ENCODE data around the gene TRAPPC1. TPM values are rescaled to one million over a fixed set of nuclear protein-coding genes. Genes with fewer than 3 reads are reported as not detected.

The TRAPPC1 gene
- total RNA-seq, 1 donor from 2014 or later: 110 TPM

DNA sequence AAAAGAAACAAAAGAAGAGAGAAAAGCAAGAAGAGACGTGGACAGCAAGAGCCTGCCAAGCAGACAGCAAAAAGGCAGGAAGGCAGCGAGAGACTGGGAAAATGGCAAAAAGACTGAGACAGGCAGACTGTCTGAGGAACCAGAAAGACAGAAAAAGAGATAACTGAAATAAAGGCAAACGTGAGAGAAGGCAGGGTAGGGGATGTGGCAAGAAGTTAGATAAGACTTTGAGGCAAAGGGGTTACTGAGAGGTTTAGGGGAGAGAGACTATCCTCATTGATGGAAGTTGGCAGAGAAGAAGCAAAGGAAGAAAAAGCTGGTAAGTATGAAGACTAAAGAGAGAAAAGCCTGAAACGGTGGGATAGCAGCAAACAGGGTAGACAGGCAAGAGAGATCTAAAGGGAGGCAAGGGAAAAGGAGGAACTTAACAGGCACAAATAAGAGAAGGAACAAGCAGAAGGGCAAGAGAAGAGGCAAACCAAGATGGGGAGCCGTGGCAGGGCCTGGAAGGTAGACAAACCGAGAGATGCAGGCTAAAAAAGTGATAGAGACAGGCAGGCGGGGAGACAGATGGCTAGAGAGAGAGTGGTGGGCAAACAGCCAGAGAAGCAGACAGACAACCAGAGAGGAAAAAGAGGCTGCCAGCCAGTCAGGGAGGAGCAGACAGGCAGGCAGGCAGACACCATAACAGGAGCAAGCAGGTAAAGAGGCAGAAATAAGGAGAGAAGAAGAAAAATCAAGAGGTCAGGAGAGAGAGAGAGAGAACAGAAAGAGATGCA is 50.3 kb downstream of the TRAPPC1 start:
- Histone ChIP-seq H3K27ac (peak overlapping the region; percentile 18), H3K4me1 (peaks cover 40% of the 10 kb centered on the region)

More for the DNA sequence above, 50.3 kb downstream of the TRAPPC1 start:
- TF ChIP-seq, protein P1, sequence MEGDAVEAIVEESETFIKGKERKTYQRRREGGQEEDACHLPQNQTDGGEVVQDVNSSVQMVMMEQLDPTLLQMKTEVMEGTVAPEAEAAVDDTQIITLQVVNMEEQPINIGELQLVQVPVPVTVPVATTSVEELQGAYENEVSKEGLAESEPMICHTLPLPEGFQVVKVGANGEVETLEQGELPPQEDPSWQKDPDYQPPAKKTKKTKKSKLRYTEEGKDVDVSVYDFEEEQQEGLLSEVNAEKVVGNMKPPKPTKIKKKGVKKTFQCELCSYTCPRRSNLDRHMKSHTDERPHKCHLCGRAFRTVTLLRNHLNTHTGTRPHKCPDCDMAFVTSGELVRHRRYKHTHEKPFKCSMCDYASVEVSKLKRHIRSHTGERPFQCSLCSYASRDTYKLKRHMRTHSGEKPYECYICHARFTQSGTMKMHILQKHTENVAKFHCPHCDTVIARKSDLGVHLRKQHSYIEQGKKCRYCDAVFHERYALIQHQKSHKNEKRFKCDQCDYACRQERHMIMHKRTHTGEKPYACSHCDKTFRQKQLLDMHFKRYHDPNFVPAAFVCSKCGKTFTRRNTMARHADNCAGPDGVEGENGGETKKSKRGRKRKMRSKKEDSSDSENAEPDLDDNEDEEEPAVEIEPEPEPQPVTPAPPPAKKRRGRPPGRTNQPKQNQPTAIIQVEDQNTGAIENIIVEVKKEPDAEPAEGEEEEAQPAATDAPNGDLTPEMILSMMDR (IDR thresholded peaks at IDR 0.05): no peak
- Histone ChIP-seq H3K36me3 (peaks cover 21% of the 10 kb centered on the region), H3K9me3 (no peaks in the 10 kb centered on the region), H3K27me3 (ENCODE audit: low read depth) (no peaks in the 10 kb centered on the region), H3K4me3 (no peak overlapping the region)
- DNase-seq (no peak), ATAC-seq (no peak)
- intact Hi-C loops (cut with DNase I): no loop called here

Other genes with a start within 250 kb of the TRAPPC1 start
- 34.8 TPM for gene TP53, start 244.5 kb downstream of the TRAPPC1 start, total RNA-seq
- 8.3 TPM for gene WRAP53, start 243.5 kb downstream of the TRAPPC1 start, total RNA-seq
- 1.6 TPM for gene EFNB3, start 226.7 kb downstream of the TRAPPC1 start, total RNA-seq
- 6.2 TPM for gene DNAH2, start 214.2 kb downstream of the TRAPPC1 start, total RNA-seq
- gene KDM6B, start 97.7 kb downstream of the TRAPPC1 start, total RNA-seq: 46.1 TPM
- gene TMEM88, start 76.9 kb downstream of the TRAPPC1 start, total RNA-seq: 12.0 TPM
- gene NAA38, start 74.4 kb downstream of the TRAPPC1 start, total RNA-seq: 61.5 TPM
- gene CYB5D1, start 73.9 kb downstream of the TRAPPC1 start, total RNA-seq: 12.6 TPM
- gene CHD3, start 43.2 kb downstream of the TRAPPC1 start, total RNA-seq: 77.9 TPM
- 7.5 TPM for gene RNF227, start 15.7 kb downstream of the TRAPPC1 start, total RNA-seq
- 5.2 TPM for gene KCNAB3, start 2.1 kb downstream of the TRAPPC1 start, total RNA-seq
- 56.2 TPM for gene CNTROB, start 260 bp upstream of the TRAPPC1 start, total RNA-seq
- 3.1 TPM for gene GUCY2D, start 70.7 kb upstream of the TRAPPC1 start, total RNA-seq
- gene ALOX15B, start 107.1 kb upstream of the TRAPPC1 start, total RNA-seq: 53.5 TPM
- not detected for gene ALOX12B, start 155.8 kb upstream of the TRAPPC1 start, total RNA-seq
- gene ALOXE3, start 186.6 kb upstream of the TRAPPC1 start, total RNA-seq: not detected
- gene HES7, start 192.2 kb upstream of the TRAPPC1 start, total RNA-seq: 0.21 TPM
- 252 TPM for gene PER1, start 220.5 kb upstream of the TRAPPC1 start, total RNA-seq
- 77.0 TPM for gene VAMP2, start 231.0 kb upstream of the TRAPPC1 start, total RNA-seq
- gene TMEM107, start 244.4 kb upstream of the TRAPPC1 start, total RNA-seq: 12.9 TPM

Data from lower lobe of right lung (tissue), 2 donors.